IPS-18c (cell line): ENCODE measurements around the gene LDLRAD3.

ENCODE experiments used
- H3K4me3 ChIP-seq: 2 replicates; pipeline ENCODE4 v1.7.0; 2013; ENCODE audit warnings: low read depth, mild to moderate bottlenecking, low read length, moderate library complexity; ENCODE audit not compliant: insufficient read depth
- H3K9me3 ChIP-seq: one replicate; pipeline ENCODE4 v1.6.1; 2013; ENCODE audit warnings: mild to moderate bottlenecking, low read length, moderate library complexity; ENCODE audit not compliant: control insufficient read depth, insufficient read depth

The LDLRAD3 gene

DNA sequence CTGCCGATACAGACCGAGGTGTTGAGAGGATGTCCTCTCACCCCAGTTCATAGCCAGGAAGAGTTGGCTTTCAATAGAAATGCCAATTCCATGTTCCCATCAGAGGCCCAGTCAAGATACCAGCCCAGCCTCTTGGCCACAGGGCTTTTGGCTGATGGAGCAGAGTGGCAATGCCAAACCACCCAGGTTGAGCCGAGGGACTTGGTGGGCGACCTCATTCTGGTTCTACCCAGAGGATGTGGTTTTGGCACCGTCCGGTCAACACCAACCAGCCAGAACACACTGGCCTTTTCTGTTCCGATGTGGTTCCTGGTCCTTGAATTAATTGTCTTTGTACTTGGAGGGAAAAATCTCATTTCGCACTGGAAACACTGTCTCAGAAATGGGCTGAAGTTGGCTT, 284.8 kb downstream of the LDLRAD3 start:
- no peak overlapping the region for H3K4me3 ChIP-seq

GRCh38 chr11:36229091-36229705, 285.3 kb downstream of the LDLRAD3 start:
- peaks cover 2% of the 10 kb centered on the region for H3K9me3 ChIP-seq
- no peak overlapping the region for H3K4me3 ChIP-seq

More for the DNA sequence above, 284.8 kb downstream of the LDLRAD3 start:
- peaks cover 2% of the 10 kb centered on the region for H3K9me3 ChIP-seq

- Histone ChIP-seq H3K9me3 (peaks cover 2% of the 10 kb centered on the region), H3K4me3 (no peak overlapping the region)
Measured at GRCh38 chr11:36230779-36231699, 287.2 kb downstream of the LDLRAD3 start.

- H3K9me3 ChIP-seq = no peaks in the 10 kb centered on the region
- H3K4me3 ChIP-seq = no peak overlapping the region
Measured at GRCh38 chr11:36233204-36233603, 289.3 kb downstream of the LDLRAD3 start.

DNA sequence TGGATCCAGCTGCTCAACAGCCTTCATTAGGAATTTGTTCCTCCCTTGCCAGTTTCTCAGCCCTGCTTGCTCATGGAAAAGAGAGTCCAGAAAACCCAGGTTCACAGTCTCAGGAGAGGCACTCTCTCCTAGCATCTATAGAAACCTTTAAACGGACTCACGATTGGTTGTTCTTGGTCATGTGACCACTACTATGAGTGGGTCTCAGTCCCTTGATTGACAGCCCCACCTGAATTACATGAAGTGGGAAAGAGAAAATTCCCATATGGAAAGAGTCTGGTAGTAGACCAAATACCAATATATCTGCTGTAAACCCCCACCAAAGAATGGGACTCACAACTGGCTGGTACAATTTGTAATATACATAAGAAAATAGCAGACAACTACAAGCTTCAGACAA, 291.0 kb downstream of the LDLRAD3 start:
- Histone ChIP-seq H3K9me3 (no peaks in the 10 kb centered on the region), H3K4me3 (no peak overlapping the region)

DNA sequence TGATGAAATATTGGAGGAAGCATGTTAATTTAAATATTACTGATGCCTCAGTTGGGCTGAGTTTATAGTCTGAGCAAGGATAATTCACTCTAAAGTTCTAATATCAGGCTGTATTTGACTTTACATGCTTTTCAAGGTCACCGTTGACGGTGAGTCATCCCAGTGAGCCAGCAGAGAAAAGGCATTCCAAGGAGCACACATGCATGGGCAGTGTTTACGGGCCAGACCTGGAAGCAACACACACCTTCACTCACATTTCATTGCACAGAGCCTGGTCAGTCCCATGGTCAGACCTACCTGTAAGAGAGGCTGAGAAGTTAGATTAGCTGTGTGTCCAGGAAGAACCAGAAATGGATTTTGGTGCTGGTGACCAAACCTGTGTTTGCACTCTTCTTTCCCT, 291.9 kb downstream of the LDLRAD3 start:
- no peaks in the 10 kb centered on the region for H3K9me3 ChIP-seq
- H3K4me3 ChIP-seq = no peak overlapping the region

GRCh38 chr11:36237391-36237790, 293.5 kb downstream of the LDLRAD3 start:
- H3K4me3 ChIP-seq = no peak overlapping the region
- no peaks in the 10 kb centered on the region for H3K9me3 ChIP-seq

DNA sequence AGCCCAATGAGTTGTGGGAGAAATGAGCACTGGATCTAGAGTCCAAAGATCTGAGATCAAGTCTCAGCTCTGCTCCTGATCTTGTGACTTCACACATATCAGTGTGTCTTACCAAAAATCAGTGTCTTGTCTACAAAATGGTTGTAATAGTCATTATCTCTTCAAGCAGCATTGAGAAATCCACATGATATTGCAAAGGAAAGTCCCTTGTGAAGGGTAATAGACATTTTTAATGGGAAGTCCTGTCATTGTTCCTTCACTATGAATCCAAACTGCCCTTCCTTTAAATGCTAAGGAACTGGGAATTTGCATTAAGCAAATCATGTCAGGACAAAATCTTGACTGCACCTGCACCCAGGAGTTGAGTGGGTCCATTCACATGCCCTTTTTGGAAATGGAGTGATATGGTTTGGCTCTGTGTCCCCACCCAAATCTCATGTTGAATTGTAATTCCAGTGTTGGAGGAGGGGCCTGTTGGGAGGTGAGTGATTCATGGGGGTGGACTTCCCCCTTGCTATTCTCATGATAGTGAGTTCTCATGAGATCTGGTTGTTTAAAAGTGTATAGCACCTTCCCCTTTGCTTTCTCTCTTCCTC, 294.3 kb downstream of the LDLRAD3 start:
- H3K9me3 ChIP-seq = no peaks in the 10 kb centered on the region
- H3K4me3 ChIP-seq = no peak overlapping the region

DNA sequence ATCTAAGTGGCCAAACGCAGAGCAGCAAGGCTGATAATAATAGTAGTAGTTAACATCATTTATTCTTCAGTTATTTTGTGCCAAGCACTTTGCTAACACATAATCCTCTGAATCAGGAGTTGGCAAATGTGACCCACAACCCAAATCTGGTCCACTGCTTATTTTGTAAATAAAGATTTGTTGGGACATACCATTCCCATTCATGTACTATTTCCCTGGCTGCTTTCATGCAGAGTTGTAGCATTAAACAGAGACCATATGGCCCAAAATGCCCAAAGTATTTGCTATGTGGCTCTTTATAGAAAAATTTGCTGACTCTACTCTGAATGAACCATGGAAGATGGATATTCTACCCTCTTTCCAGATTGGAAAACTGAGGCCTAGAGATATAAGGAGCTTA, 295.0 kb downstream of the LDLRAD3 start:
- no peak overlapping the region for H3K4me3 ChIP-seq
- no peaks in the 10 kb centered on the region for H3K9me3 ChIP-seq

DNA sequence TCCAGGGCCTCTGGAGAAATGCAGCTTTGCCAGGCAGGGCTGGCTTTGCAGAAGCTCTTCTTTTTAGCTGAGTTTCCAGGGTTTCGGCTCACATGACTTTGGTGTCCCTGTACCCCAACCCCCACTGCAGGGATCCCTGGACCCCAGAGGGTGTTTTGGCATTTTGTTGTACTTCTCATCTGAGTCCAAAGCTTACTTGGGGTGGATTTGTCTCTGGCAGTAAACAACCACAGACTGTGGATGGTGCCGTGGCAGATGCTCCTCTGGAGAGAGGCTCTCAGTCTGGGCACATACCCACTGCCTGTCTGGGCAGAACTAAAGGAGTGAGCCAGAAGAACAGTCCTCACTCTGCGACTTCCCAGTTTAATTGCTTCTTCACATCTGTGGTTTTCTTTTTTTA, 295.8 kb downstream of the LDLRAD3 start:
- Histone ChIP-seq H3K4me3 (no peak overlapping the region), H3K9me3 (no peaks in the 10 kb centered on the region)

DNA sequence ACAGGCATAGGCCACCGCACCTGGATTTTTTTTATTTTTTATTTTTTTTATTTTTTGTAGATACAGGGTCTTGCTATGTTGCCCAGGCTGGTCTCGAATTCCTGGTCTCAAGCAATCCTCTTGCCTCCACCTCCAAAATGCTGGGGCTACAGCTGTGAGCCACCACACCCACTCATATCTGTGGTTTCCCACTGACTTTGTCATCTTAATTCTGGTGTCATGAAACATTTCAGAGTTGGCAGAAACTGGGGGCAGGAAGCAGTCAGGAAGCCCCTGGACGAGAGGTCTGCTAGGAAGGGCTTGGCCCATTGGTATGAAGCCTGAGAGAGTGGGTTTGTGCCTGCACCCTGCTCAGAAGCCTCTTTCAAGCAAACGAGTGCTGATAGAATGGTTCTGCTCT, 296.3 kb downstream of the LDLRAD3 start:
- Histone ChIP-seq H3K4me3 (no peak overlapping the region), H3K9me3 (no peaks in the 10 kb centered on the region)

GRCh38 chr11:36240801-36241200, 296.9 kb downstream of the LDLRAD3 start:
- H3K9me3 ChIP-seq = no peaks in the 10 kb centered on the region
- H3K4me3 ChIP-seq = no peak overlapping the region

DNA sequence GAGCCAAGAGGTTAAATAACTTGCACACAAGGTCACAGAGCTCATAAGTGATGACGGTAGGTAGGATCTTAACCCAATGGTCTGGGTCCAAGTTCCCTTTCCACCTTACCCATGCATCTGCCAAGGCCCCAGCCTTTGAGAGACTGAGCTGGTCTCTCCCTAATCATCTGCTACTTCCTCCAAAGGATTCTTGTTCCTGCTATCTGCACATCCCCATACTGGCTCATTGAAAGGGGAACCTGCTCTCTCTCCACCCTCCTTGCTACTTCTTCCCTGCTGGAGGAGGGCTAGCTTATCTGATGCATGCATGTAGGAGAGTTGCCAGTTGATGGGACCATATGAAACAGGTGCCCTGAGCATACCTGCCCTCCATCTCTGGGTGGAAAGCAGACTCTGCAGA, 297.6 kb downstream of the LDLRAD3 start:
- no peaks in the 10 kb centered on the region for H3K9me3 ChIP-seq

GRCh38 chr11:36243641-36244040, 299.8 kb downstream of the LDLRAD3 start:
- Histone ChIP-seq H3K4me3 (no peak overlapping the region), H3K9me3 (no peaks in the 10 kb centered on the region)

More for the DNA sequence above, 297.6 kb downstream of the LDLRAD3 start:
- no peak overlapping the region for H3K4me3 ChIP-seq

DNA sequence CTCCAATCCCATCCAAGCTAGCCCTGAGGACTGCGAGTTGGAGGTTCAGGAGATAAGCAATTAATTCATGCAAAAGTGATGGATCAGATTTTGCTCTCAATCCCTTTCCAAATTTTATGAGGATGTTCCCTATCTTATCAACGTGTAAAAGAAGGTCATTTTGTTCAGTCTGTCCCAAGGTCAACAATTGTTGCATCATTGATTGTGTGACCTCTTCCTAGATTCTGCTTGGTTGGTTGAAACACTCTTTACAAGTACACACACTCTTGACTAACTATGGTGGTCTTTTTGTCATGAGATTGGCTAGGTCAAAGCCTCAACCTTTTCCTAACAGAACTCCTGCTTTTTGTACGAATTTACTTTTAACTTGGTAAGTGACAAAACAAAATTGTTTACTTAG, 303.6 kb downstream of the LDLRAD3 start:
- no peak overlapping the region for H3K4me3 ChIP-seq
- no peaks in the 10 kb centered on the region for H3K9me3 ChIP-seq

GRCh38 chr11:36248436-36248835, 304.6 kb downstream of the LDLRAD3 start:
- Histone ChIP-seq H3K9me3 (no peaks in the 10 kb centered on the region), H3K4me3 (no peak overlapping the region)

GRCh38 chr11:36249246-36249645, 305.4 kb downstream of the LDLRAD3 start:
- Histone ChIP-seq H3K9me3 (no peaks in the 10 kb centered on the region), H3K4me3 (no peak overlapping the region)

DNA sequence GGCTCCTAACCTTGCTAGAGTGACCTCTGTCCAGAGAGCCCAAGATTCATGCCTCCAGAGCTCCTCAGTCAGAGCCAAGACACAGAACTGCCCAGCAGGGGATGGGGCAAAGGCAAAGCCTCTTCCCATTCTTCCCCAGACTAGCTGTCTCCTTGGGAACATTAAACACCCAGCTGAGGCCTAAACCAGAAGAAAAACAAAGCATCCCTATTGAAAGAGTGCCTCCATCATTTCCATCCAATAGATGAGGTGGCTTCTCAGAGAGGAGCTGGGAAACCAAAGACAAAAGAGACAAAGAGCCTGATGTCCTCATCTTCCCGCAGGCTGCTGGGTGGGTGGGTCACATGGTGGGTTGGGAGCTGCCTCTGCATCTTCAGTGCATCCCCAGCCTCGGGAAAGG, 308.0 kb downstream of the LDLRAD3 start:
- Histone ChIP-seq H3K9me3 (no peaks in the 10 kb centered on the region), H3K4me3 (no peak overlapping the region)
